NCI-H2029 (cell line): Measurements from ENCODE around the gene FBP1.

Experiments used
- DNase-seq: peaks from one replicate; lab custom pipeline; 2025; lab: John Stamatoyannopoulos, UW

The FBP1 gene

GRCh38 chr9:94656200-94656599 lies 16.9 kb upstream of the FBP1 start:
- no peak for DNase-seq

- DNase-seq: no peak
These were observed 16.4 kb upstream of the FBP1 start for GRCh38 chr9:94655739-94656138.

- DNase-seq: no peak
These were observed 15.0 kb upstream of the FBP1 start for GRCh38 chr9:94654165-94654894.

- DNase-seq: no peak
These were observed 11.6 kb upstream of the FBP1 start for GRCh38 chr9:94650949-94651348.

GRCh38 chr9:94649100-94649819 lies 9.9 kb upstream of the FBP1 start:
- DNase-seq: no peak

DNA sequence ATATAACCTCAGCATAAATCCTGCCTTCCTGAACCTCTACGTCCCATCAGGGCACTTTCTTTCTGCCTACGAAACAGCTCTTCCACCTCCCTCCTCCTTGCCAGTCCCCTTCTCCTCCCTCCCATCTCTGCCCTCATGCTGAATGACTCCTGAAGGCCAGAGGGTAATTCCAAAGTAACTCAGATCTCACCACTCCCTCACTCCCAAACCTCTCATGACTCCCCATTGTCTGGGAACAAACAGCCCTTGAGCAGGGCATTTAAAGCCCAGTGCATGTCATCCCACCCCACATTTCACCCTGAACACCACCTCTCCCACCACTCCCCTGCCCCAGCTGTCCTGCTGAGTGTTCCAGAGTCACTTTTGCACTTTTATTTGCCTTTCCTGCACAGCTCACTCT lies 8.9 kb upstream of the FBP1 start:
- no peak for DNase-seq

GRCh38 chr9:94645901-94646300 lies 6.6 kb upstream of the FBP1 start:
- DNase-seq: no peak

GRCh38 chr9:94644543-94644942 lies 5.2 kb upstream of the FBP1 start:
- DNase-seq: no peak

DNA sequence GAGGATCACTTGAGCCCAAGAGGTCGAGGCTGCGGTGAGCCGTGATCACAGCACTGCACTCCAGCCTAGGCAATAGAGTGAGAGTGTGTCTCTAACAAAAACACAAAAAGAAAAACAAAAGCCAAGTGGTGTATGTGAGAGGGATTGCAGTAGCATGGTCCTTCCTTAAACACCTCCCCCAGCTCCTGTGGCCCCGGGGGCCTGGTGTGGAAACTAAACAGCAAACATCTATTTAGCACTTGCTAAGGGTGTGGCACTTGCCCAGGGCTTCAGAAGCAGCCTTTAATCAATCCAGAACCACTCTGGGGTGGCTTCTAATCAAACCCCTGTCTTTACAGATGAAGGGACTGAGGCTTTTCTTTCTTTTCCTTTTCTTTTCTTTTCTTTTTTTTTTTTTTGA lies 4.4 kb upstream of the FBP1 start:
- DNase-seq: no peak

GRCh38 chr9:94643176-94643575 lies 3.9 kb upstream of the FBP1 start:
- DNase-seq: no peak

DNA sequence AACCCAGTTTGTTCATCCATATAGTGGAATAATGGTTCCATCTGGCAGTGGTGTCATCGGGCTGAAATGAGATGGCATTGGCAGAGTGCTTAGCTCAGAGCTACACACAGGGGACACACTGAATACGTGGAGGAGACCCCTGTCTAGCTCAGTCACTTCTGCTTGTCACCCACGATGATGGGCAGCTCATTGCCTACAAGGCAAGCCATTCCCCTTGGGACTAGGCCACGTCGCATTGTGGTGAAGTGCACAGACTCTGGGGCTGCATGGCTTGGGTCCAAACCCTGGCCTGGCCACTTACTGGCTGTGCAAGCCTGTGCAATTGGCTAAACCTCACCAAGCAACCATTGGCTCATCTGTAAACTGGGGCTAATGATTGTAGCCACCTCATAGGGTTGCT lies 3.2 kb upstream of the FBP1 start:
- DNase-seq: no peak

GRCh38 chr9:94639999-94640376 lies 670 bp upstream of the FBP1 start:
- DNase-seq: no peak

GRCh38 chr9:94638335-94639060 lies 820 bp downstream of the FBP1 start:
- no peak for DNase-seq

- DNase-seq: no peak
These were observed 6.6 kb downstream of the FBP1 start for GRCh38 chr9:94632737-94633136.

- DNase-seq: no peak
These were observed 7.7 kb downstream of the FBP1 start for GRCh38 chr9:94631599-94631998.

DNA sequence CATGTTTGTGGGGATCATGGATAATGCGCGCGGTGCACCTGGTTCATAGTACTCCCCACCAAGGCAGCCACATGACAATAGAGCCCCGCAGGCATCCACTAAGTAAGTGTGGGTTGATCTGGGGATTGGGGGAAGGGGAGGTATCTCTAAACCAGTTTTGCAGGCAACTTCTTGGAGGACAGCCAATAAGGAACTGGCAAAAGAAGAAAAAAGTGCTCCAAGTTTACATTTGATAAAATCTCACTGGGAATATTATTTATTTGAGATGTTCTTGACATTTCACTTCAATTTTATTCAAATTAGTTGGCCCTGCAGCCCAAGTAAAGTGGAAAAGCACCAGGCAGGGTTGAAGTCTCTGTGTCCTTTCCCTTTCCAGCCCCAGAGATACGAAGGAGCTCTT lies 8.5 kb downstream of the FBP1 start:
- DNase-seq: no peak

GRCh38 chr9:94630281-94630680 lies 9.0 kb downstream of the FBP1 start:
- DNase-seq: no peak

- no peak for DNase-seq
These were observed 12.0 kb downstream of the FBP1 start for GRCh38 chr9:94627287-94627686.

- DNase-seq: no peak
These were observed 13.5 kb downstream of the FBP1 start for GRCh38 chr9:94625835-94626234.

- no peak for DNase-seq
These were observed 14.7 kb downstream of the FBP1 start for GRCh38 chr9:94624629-94625028.

DNA sequence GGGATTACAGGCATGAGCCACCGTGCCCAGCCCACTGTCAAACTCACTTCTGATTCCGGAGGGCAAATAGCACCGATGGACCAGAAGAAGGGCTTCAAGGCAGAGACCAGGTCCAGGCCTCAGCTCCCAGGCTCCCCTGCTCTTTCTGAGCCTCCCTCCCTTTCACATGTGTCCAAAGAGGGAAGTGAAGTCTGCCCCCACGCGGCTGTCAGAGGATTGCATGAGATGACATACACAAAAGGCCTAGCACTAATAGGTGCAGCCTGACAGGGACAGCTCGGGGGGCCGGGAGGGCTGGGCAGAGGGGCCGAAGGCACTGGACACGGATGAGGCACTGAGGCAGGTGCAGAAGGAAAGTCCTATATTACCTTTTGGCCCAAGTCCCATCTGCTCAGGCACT lies 16.1 kb downstream of the FBP1 start:
- DNase-seq: no peak

GRCh38 chr9:94622087-94622800 lies 17.1 kb downstream of the FBP1 start:
- DNase-seq: no peak

- DNase-seq: no peak
These were observed 20.3 kb downstream of the FBP1 start for GRCh38 chr9:94619026-94619425.
